Nephron (organoid): ENCODE results near the gene MPDU1.

Source experiments
- H3K27ac Mint-ChIP-seq, 3 experiments: 2 replicates each; pipeline ENCODE4 v1.8.0; 2020; ENCODE audit warnings: mixed read lengths in 3 of 3, mild to moderate bottlenecking in 2 of 3, moderate library complexity in 1 of 3
- H3K27me3 Mint-ChIP-seq: 2 replicates; pipeline ENCODE4 v1.8.0; 2021; ENCODE audit warnings: low read depth, mild to moderate bottlenecking, moderate library complexity, mixed read lengths
- H3K36me3 Mint-ChIP-seq: 2 replicates; pipeline ENCODE4 v1.8.0; 2020; ENCODE audit warnings: low read depth, mixed read lengths
- H3K4me1 Mint-ChIP-seq: 2 replicates; pipeline ENCODE4 v1.8.0; 2020; ENCODE audit warnings: mixed read lengths
- H3K4me3 Mint-ChIP-seq, 3 experiments: 2 replicates each; pipeline ENCODE4 v1.8.0; 2020; ENCODE audit warnings: mild to moderate bottlenecking in 3 of 3, mixed read lengths in 3 of 3, moderate library complexity in 2 of 3
- H3K9me3 Mint-ChIP-seq: 2 replicates; pipeline ENCODE4 v1.8.0; 2020; ENCODE audit warnings: mixed read lengths
- TF ChIP-seq, protein P1 (sequence below), 3 experiments: fragments of 200-600 bp; sonication (generic); IDR thresholded peaks; one replicate each; pipeline ENCODE4 v1.5.0; 2021; ENCODE audit warnings: antibody characterized with exemption in 3 of 3; ENCODE audit not compliant: unreplicated experiment in 3 of 3

MPDU1 gene

DNA sequence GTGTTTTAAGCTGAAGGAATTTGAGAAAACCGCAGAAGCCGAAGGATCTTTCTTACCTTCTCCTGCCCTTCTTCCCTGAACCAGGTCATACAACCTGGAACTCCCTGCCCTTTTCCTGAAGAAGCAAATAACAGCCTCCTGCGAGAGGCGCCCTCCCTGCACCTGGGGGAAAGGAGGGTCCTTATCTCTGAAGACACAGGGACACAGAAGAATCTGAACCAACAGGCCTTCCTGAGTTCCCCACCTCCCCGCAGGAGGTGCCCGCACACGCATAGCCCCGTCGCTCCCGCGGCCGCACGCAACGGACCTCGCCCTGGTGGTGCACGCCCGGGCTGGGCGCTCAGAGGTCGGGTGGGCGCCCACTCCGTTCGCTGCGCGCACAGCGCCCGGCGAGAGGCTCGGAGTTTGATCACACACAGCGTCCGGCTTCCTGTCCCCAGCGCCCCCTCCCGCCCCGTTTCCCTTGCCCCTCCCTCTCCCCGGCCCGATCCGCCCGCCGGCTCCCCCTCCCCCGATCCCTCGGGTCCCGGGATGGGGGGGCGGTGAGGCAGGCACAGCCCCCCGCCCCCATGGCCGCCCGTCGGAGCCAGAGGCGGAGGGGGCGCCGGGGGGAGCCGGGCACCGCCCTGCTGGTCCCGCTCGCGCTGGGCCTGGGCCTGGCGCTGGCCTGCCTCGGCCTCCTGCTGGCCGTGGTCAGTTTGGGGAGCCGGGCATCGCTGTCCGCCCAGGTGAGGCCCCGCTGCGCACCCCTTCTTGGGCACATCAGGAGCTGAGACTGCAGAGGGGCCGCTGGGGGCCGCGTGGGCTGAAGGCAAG, 34.9 kb upstream of the MPDU1 start, which contains the start of gene TNFSF12:
Gene TNFSF12, plus strand, starts transcription at position 474 of the 816 bp plus-strand sequence. Its CDS starts 96 bp downstream, at position 570.
- Mint-ChIP-seq H3K27ac (peak within 1 kb of the TSS; percentile 84 to 90 (median 90)), H3K4me1 (peaks cover 24% of the 10 kb centered on the region), H3K4me3 (peak within 1 kb of the TSS; percentile 78 to 80 (median 80)), H3K9me3 (no peaks in the 10 kb centered on the region), H3K27me3 (peaks cover 7% of the 10 kb centered on the region), H3K36me3 (peaks cover 4% of the 10 kb centered on the region)
- TF ChIP-seq, protein P1, sequence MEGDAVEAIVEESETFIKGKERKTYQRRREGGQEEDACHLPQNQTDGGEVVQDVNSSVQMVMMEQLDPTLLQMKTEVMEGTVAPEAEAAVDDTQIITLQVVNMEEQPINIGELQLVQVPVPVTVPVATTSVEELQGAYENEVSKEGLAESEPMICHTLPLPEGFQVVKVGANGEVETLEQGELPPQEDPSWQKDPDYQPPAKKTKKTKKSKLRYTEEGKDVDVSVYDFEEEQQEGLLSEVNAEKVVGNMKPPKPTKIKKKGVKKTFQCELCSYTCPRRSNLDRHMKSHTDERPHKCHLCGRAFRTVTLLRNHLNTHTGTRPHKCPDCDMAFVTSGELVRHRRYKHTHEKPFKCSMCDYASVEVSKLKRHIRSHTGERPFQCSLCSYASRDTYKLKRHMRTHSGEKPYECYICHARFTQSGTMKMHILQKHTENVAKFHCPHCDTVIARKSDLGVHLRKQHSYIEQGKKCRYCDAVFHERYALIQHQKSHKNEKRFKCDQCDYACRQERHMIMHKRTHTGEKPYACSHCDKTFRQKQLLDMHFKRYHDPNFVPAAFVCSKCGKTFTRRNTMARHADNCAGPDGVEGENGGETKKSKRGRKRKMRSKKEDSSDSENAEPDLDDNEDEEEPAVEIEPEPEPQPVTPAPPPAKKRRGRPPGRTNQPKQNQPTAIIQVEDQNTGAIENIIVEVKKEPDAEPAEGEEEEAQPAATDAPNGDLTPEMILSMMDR (IDR thresholded peaks at IDR 0.05; ENCODE audit: unreplicated experiment in 3 of 3) = peak in 1 of 3 experiments; percentile 18

DNA sequence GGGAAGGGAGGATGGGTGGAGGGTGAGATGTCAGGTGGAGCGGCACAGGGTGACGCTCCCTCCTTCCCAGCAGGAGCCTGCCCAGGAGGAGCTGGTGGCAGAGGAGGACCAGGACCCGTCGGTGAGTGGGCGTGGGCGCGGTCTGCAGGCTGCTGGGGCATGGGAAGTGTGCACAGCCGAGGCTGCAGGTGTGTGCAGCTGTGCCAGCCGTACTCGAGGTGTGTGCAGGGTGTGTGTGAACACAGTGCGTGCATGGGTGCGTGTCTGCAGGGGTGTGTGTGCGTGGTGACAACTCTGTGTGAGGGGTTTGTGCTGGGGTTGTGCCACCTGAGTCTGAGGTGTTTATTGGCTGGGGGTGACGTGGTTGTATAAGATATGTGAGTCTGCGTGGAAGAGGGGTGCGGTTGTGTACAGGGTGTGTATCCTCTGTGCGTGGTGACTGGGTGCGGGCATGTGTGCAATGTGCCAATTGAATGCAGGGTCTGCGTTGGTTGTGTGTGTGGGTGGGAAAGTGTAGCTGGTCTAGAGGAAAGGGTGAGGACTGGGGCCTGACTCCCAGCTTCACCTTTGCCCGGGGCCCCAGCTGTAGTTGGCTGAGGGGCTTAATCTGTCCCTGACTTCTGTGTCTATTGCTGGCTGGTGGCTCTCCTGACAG, 34.1 kb upstream of the MPDU1 start:
- peaks cover 7% of the 10 kb centered on the region for H3K27me3 Mint-ChIP-seq
- peak overlapping the region; percentile 84 to 90 (median 90) for H3K27ac Mint-ChIP-seq
- peaks cover 24% of the 10 kb centered on the region for H3K4me1 Mint-ChIP-seq
- TF ChIP-seq, protein P1 (IDR thresholded peaks at IDR 0.05; ENCODE audit: unreplicated experiment in 3 of 3) = no peak
- H3K4me3 Mint-ChIP-seq = peak overlapping the region; percentile 76 to 79 (median 78)
- H3K9me3 Mint-ChIP-seq = no peaks in the 10 kb centered on the region
- H3K36me3 Mint-ChIP-seq = peaks cover 4% of the 10 kb centered on the region

DNA sequence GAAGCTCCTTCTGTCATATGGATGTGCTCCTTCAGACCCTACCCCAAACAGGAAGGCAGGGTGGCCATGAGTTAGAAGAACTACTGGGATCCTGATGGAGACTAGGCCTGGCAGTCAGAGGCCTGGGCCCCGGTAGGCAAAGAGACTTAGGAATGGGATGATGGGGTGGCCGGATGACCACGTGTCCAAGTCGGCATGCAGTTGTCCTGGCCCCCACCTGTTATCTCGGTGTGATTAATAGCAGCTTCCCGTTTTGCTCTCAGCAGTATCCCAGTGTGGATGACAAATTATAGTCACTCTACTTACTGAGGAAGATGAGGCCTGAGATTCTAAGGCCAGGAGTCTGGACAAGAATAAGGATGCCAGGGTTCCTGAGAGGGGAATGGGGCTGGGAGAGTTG, 33.3 kb upstream of the MPDU1 start:
- peaks cover 7% of the 10 kb centered on the region for H3K27me3 Mint-ChIP-seq
- TF ChIP-seq, protein P1 (IDR thresholded peaks at IDR 0.05; ENCODE audit: unreplicated experiment in 3 of 3) = no peak
- H3K27ac Mint-ChIP-seq = peak overlapping the region; percentile 84 to 90 (median 90)
- peaks cover 29% of the 10 kb centered on the region for H3K4me1 Mint-ChIP-seq
- peak overlapping the region; percentile 76 to 79 (median 78) for H3K4me3 Mint-ChIP-seq
- peaks cover 4% of the 10 kb centered on the region for H3K36me3 Mint-ChIP-seq
- no peaks in the 10 kb centered on the region for H3K9me3 Mint-ChIP-seq

DNA sequence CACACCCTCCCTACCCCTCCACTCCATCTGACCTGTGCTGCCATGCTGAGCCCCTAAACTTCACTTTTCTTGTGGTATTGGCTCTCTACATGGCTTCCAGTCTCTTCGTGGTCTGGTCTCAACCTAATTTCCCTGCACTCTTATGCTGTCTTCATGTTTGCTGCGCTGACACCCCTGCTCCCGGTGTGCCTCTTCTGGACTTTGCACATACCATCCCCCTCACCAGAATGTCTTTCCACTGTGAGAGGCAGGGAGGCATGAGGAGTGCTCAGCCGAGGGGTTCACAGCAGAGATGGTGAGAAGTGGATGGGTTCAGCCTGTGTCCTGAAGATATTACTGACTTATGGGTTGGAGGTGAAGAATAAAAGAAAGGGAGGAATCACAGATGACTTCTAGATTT, 32.3 kb upstream of the MPDU1 start:
- peak overlapping the region; percentile 84 to 97 (median 96) for H3K27ac Mint-ChIP-seq
- peaks cover 7% of the 10 kb centered on the region for H3K27me3 Mint-ChIP-seq
- H3K9me3 Mint-ChIP-seq = no peaks in the 10 kb centered on the region
- peaks cover 4% of the 10 kb centered on the region for H3K36me3 Mint-ChIP-seq
- TF ChIP-seq, protein P1 (IDR thresholded peaks at IDR 0.05; ENCODE audit: unreplicated experiment in 3 of 3) = no peak
- H3K4me1 Mint-ChIP-seq = peaks cover 33% of the 10 kb centered on the region
- H3K4me3 Mint-ChIP-seq = peak overlapping the region; percentile 63 to 79 (median 78)

DNA sequence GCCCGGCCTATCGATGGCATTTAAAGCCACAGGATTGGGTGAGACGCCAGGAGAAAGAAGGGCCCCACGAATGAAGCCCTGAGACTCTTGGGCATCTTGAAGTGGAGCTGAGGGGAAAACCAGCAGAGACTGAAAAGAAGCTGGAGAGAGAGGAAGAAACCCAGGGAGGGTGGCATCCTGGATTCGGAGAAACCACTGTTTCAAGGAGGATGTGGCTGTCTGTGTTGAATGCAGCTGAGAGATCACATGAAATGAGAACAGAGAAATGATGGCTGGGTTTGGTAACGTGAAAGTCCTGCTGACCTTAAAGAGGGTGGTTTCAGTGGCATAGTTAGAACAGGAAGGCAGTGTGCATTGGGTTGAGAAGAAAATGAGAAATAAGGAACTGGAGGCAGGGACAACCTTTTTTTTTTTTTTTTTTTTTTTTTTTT, 31.0 kb upstream of the MPDU1 start:
- no peak overlapping the region for H3K4me3 Mint-ChIP-seq
- peak overlapping the region in 2 of 3 experiments; percentile 20 to 97 for H3K27ac Mint-ChIP-seq
- peaks cover 4% of the 10 kb centered on the region for H3K36me3 Mint-ChIP-seq
- no peaks in the 10 kb centered on the region for H3K9me3 Mint-ChIP-seq
- H3K27me3 Mint-ChIP-seq = peaks cover 7% of the 10 kb centered on the region
- H3K4me1 Mint-ChIP-seq = peaks cover 35% of the 10 kb centered on the region
- TF ChIP-seq, protein P1 (IDR thresholded peaks at IDR 0.05; ENCODE audit: unreplicated experiment in 3 of 3) = no peak
